B cell (primary cell): ENCODE results near the gene NKD2.

ENCODE experiments used
- CTCF ChIP-seq: fragments of 200-600 bp; IDR thresholded peaks from one replicate; pipeline ENCODE4 v1.8.0; 2022; ENCODE audit warnings: antibody characterized with exemption, mild to moderate bottlenecking
- EZH2 ChIP-seq: IDR thresholded peaks from 2 replicates; pipeline ENCODE4 v1.6.1; 2012; ENCODE audit warnings: borderline replicate concordance, low read depth, mild to moderate bottlenecking, moderate library complexity, low read length; ENCODE audit not compliant: insufficient read depth, poor library complexity, severe bottlenecking

- TF ChIP-seq CTCF: no peak
- TF ChIP-seq EZH2: no peak
These were observed 28.0 kb downstream of the NKD2 start for GRCh38 chr5:1036504-1037122.
